CD4-positive, alpha-beta T cell treated with Interleukin-17A for 4 hours (primary cell): ENCODE results near the gene PIEZO1.

Experiments
- DNase-seq: peaks from one replicate; pipeline ENCODE4 v3.0.0-alpha.2; 2020; ENCODE audit warnings: mixed read lengths

Gene PIEZO1

DNA sequence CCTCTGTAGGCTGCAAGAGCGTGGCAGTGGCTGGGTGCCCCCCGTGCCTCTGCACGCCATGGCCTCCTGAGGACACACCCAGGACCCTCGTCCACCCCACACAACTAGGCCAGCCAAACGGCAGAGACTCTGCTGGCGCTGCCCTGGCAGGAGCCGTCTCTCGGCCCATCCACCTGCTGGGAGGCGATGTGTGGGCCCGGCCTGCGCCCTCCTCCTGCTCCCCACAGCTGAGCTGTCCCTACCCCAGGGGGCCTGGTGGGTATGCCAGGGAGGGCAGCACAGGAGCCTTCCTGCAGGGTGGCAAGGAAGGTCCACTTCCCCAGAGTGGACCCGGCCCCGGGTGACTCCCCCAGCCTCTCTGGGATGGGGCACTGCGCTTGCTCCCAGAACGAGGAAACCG is 85.8 kb downstream of the PIEZO1 start:
- no peak for DNase-seq

DNA sequence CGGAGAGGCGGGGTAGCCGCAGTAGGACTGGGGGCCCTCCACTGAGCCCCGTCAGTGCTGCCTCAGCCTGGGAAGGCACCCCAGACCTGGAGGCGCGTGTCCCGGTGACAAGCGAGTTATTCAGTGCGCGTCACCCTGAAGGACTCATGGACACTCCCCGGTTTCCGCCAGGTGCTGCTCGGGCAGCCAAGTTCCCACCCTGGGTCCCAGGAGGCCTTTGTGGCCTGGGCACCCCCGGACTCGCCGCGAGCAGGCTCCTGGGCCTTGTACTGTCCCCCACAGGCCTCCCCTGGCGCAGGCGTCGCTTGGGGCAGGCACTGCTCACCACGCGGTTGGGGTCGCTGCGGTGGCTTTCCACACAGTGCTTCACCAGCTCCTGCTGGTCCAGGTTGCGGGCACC is 86.4 kb downstream of the PIEZO1 start:
- no peak for DNase-seq

DNA sequence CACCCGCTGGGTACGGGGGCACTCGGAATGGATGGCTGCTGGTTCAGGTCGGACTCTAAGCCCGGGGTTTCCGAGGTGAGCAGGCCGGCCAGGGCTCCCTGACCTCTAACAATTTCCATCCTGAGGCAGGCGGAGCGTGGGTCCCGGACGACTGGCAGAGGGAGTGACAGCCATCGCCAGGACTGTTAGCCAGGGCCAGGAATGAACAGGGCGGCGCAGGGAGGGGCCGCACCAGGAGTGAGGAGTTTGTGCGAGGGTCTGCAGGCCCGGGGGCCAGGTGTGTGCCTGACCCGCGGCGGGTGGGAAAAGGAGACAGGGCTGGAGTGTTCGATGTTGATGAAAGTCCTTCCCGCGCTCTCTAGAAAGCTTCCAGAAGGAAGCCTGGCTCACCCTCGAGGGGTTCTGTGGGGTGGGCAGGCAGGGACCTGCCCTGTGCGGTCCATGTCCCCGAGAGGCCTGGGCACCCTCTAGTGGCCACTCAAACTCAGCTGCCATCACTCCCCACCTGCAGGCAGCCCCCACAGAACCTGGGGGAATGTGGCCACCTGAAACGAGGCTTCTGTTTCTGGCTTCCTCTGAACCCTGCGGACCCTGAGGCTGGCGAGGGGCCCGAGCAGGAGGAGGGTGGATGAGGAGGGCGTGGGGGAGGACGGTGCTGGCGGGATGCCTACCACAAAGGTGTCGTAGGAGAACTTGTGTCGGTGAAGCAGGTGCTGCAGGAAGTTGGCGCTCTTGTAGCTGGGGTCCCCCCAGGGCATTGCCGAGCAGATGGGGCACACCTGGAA is 87.0 kb downstream of the PIEZO1 start:
- DNase-seq: peak; percentile 58

DNA sequence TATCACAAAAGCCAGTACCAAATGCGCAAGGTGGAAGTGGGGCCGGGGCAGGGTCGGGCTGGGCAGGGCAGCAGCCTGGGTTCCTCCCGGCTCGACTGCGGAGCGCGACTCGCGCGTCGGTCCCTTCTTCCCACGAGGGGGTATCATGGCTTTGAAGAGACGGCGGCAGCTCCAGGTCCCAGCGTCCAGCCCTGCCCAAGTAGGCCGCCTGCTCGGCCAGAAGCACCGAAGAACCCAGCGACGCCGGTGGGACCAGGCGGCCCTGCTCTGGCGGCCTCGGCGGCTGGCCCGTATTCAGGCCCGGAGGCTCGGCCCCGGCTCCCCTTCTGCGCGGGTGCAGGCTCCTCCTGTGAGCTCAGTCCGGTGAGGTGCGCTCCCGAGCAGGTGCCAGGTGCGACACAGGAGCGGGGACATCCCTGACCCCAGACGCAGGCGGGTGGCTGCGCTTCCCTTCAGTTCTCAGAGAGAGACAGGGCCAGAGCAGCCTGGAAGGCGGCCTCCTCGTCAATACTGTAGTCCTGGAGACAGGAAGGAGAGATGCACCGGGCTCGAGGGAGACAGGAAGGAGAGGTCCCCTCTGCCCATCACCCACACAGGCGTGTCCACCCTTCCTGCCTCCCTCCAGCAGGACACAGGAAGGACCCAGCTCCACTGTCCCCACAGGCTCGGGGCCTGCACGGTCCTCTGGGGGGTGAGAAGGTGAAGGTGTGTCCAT is 87.7 kb downstream of the PIEZO1 start:
- no peak for DNase-seq

DNA sequence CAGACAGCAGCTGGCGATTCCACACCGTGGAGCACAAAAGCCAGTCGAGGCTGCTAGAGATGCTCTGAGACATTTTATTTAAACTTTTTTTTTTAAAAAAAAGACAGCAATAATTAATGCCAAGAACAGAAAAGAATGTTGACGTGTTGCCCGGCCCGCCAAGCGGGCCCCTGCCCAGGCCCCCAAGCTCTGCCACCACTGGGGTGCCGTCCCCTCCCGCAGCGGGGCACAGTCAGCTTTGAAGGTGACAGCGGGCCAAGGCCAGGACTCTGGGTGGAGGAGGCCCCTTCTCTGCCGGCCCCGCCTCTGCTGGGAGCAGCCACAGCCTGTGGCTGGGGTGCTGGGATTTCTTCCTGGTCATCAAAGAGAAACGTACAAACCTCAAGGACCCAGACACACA is 88.6 kb downstream of the PIEZO1 start:
- no peak for DNase-seq

DNA sequence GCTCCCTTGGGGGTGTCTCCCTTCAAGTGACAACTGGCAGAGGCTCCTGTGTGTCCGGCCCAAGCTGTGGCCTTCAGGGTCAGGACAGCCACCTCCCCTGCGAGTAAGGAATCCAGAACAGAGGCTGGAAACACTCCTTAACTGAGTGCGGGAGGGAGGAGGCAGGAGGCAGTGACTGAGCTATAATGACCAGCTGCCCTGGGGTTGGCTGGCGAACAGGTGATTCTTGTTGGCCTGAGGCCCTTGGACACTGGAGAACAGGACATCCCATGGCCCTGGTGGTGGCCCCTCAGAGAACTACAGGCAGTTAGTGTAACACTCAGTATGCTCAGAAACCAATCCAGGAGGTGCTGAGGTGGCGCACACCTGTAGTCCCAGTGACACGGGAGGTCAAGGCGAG is 89.3 kb downstream of the PIEZO1 start:
- no peak for DNase-seq

DNA sequence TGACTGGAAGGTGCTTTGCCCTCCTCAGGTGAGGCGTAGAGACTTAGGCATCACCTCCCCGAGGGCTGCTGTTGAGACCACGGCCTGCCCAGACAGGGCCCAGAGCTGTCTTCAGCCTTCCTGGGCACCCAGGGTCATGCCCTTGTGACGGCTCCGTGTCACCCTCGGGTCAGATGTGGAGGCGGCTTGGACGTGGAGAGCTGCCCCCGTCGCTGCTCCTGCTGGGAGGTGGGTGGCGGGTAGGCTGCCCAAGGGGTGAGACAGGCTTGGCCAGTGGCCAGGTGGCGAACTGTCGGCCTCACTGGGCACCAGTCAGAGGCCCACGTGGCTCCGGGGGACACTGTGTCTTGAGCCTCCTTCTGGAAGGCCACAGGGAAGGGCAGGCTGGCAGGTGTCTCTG is 89.8 kb downstream of the PIEZO1 start:
- no peak for DNase-seq

DNA sequence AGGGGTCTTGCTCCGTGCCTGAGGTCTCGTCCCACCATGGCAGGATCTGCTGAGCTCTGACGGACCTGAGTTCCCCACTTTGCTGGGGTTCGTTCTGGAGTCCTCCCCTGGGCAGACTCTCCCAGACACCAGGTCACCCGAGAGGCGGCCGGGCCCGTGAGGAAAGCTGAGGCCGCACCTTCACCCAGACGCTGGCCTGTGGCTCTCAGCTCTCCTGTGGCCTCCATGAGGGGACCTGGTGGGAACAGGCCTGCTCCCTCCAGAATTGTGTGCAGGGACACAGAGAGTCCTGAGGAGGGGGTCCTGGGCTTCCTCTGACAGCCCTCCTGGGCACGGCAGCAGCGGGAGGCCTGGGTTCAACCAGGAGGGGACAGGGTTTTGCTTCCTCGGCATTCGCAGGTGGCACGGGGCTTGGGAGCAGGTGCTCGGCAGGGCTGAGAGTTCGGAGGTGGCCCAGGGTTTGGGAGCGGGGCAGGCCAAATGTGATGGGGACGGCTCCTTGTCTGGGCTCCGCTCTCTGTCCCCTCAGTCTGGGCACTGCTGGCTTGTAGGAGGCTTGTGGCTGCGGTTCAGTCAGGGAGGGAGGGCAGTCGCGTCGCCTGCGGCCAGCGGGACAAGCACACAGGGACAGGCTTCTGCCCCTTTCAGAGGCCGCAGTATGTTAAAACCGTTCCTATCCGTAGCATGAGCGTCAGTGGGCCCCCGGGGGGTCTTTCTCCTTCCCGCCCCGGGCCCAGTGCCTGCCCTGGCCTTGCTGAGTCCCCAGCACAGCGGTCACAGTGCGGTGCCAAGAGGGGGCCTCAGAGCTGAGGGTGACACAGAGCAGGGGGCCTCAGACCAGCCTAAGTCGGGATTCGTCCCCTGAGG is 90.6 kb downstream of the PIEZO1 start:
- DNase-seq: no peak

DNA sequence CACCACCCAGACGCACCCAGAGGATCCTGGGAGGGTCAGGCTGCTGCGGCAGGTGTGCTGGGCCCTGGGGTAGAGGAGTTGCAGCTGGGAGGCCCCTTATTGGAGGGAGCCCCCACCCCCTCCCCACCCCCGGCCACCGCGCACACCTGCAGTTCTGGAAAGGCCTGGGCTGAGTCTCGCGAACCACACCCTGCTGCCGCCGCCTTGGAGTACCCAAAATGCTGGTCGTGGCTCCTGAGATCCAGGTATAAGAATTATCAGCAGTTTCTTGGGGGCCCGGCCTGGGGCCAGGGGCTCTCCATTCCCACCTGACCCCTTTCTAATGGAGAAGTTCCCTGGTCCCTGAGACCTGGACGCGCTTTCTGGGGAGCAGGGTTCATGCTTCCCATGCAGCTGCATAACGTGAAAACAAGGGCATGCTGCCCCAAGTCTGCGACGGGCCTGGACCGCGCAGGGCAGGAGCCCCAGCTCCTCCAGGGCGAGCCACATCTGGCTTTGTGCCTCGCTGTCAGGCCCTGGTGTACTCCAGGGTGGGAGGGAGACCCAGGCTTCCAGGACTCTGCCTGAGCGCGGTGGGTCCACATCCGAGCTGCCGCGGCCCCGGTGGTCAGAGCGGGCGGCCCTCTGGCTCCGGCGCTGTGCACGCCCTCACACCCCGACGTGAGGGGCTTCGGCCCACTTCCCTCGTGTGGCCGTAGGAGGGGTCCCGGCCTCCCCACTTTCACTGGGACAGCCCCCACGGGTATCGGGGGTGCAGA is 91.4 kb downstream of the PIEZO1 start:
- no peak for DNase-seq

DNA sequence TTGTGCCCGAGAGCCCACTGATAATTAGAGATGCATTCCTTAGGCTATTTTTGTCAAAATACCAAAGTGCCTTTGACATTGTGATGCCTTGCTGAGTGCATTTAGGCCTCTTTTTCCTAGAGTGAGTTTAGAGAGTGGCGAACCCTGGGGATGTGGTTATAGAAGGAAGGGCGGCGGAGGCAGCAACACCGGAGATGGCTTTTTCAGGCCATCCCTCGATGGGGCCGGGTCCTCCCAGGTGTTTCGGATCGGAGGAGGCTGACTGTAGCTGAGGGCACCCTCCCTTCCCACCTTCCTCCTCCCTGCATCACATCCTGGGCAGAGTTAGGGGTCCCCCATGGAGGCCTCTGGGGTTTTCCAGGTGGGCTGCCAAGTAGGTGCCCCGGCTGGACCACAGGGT is 92.2 kb downstream of the PIEZO1 start:
- peak; percentile 51 for DNase-seq

DNA sequence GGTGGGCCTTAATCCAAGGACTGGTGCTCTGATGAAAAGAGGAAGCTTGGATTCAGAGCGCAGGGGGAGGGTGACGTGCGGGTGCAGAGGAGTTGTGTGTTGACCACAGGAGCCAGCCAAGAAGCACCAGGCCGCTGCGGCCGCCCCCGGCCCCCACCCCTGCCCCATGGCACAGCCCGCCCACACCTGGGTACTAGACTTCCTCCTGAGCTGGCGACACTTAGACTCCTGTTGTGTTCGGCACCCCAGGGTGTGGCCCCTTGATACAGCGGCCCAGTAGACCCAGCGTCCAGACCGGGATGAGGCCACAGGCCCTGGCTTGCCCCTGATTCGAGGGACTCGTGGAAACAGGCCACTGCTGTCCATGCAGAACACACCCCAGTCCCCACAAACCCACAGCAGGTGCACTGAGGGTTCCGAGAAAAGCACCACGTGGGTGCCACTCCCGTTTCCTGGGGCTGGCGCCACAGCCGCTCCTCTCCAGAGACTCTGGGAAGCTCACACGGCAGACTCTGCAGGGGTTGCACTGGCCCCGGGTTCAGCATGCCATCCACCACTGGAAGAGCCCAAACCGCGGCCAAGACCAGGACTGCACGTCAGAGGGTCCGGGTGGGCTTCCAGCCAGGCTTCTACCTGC is 93.0 kb downstream of the PIEZO1 start:
- DNase-seq: peak; percentile 53

DNA sequence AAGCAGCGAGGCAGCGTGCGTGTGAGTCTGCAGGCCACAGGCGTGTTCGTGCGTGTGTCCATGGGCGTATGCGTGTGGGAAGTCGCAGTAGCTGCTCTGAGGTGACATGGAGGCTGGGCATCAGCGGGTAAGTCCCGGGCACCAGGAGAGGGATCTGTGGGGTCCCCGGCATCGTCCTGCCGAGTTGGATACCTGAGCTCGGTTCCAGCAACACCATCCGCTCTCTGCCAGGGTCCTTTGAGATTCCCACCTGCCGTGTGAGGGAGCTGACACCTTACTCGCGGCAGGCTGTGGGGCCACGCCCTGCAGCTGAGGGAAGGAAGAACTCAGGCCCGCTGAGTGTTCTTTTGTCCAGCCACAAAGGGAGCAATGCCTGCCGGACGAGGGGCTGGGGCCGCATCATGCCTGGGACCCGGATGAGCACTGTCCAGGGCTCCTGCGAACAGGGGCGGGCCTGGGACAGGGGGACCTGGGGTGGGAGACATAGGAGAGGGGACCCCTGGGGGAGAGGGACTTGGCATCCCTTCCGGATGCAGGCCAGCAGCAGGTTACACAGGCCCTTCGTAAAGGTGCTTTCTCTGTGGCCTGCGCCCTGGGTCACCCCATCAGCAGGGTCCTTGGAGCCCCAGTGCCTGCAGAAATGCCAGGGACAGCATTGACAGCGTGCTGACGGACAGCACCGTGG is 93.7 kb downstream of the PIEZO1 start:
- no peak for DNase-seq

DNA sequence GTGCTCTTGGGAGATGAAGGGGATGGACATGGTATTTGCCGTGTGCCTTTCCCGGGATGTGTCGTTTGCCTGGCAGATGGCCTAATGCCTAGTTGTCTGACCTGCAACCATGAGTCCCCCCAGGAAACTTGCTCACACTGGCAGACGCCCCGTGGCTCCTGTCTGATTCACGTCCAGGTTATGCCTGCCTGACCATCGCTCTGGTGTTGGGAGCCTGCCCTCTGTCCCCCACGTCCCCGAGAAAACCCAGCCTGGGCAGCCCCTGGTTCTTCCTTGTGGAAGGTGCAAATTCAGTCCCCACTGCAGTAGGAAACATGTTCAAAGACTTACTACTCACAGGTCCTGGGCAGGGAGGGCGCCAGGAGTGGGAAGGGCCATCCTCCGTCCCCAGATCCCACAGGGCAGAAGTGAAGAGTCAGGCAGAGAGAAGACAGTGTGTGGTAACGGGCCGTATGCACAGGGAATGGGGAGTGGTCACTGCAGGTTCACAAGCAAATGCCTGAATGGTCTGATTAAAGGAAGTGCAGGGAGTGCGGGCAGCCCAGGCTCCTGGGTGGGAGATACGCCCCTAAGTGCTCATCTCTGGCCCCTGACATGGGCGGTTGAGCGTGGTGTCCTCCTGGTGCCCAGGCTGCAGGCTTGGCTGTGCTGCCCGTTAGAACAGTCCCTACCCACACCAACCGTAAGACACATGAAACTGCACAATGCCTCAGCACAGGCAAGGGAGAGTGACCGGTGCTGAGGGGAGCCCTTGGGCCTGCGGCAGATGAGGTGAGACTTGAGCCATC is 94.5 kb downstream of the PIEZO1 start:
- no peak for DNase-seq

DNA sequence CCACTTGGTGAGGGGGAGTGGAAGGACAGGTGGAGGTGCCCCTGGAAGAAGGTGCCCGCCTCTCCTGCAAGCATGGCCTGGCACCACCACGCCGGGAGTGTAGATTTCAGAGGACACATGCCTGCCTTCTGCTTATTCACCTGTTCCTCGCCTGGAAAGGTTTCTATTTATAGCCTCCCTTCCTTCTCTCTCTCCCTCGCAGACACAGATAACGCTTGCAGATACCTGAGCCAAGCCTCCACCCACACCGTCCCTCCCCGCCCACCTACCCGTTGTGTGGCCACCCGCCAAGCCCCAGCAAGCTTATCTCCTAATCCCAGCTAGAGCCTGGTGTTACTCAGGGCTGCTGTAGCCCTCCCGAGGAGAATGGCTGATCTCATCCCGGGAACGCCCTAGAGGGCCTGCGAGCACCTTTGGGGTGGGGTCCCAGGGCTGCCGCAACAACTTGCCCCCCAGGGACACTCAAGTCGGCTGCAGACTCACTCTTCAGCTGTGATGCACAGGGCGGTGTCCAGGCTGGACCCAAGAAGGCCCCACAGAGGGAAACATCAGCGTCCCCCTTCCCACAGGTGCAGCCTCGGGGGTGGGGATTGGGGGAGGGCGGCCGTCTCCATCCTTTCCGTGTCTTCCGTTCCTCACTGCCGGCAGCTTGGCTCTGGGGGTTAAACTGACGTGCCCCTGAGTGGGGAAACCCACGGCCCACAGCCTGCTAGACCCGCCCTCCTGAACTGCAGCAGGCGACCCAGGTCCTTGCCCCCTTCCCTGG is 96.8 kb downstream of the PIEZO1 start:
- DNase-seq: no peak

DNA sequence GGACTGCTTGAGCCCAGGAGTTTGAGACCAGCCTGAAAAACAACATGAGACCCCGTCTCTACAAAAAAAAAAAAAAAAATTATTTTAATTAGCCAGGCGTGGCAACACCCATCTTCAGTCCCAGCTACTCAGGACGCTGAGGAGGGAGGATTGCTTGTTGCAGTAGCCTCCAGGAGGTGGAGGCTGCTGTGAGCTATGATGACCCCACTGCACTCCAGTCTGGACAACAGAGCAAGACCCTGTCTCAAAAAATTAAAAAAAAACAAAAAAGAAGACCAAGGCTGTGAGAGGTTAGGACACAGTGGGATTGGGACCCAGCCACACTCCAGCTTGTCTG is 97.4 kb downstream of the PIEZO1 start:
- DNase-seq: no peak

DNA sequence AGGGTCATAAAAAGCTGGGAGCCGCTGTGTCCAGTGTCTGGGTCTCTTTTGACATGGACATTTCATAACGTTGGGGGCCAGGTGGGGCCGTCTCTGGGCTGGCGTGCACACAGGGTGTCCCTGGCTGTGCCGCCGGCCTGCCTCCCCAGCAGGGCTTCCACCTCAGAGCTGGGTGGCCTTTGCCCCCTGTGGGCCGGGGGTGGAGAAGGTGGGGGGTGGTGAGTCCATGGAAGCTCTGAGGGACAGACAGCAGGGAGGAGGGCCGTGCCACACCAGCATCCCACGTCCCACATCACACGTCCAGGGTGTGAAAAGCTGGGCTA is 97.8 kb downstream of the PIEZO1 start:
- no peak for DNase-seq

DNA sequence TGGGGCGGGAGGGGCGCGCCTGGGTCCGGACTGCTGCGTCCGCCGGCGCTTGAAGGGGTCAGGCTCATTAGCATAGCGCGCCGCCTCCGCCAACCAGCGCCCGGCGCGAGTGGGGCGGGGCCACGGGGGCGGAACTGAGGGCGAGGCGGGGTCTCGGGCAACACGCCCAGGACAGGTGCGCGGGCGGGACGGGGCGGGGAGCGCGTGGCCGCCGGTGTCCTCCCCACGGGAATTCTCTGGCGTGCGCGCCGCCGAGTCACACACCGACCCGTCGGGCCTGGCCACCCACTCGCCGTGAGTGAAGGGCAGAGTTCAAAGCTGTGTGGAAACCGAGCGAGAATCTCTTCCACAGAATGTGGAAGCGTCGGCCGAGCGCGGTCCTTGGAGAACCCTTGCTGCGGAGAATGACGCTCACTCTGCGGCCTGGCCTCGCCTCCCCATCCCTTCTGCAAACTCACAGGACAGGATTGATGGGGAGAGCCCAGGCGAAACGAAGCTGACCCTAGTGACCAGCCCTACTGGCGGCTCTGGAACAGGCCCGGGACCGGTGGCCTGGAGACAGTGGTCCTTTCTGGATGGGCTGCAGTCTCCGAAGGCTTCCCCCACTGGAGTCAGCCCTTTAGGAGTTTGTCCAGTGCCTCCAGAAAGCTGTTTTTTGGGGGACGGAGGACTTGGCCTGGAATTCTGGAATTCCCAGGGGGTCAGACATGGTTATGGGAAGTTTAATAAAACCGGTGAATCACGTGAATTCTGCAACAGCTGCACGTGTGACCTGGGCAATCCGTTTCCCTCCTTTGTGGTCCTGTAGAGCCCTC is 98.4 kb downstream of the PIEZO1 start, which contains the start of gene SNAI3:
Gene SNAI3 (minus strand): TSS at position 69 of the 815 bp plus-strand sequence. CDS start 101 bp downstream, outside the sequence.
- DNase-seq: peak; percentile 89

DNA sequence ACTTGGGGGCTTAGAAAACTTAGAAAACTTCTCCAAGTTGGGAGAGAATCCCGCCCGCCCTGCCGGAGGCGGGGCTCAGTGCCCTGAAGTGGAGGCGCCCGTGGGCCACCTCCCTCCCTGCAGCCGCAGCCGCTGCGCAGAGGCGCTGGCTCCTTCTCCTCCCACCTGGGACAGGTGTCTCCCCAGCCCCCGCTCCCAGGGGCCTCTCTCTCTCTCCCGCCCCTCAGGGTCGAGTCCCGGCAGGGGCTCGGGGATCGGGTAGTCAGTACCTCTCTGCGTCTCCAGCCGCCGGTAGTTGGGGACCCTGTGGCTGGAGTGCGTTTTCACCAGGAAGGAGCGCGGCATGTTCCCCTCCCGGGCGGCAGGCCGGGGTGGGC is 99.0 kb downstream of the PIEZO1 start:
- DNase-seq: peak; percentile 69
